PC-3 (cell line): ENCODE measurements around the gene PDIA5.

ENCODE experiments used
- CTCF ChIP-seq: fragments of 300-600 bp; sonication (generic); conservative IDR thresholded peaks from 2 replicates; pipeline ENCODE4 v1.5.1; 2017; ENCODE audit warnings: antibody characterized with exemption, low read depth, mild to moderate bottlenecking, low read length
- EZH2 ChIP-seq: fragments of 300-600 bp; sonication (generic); IDR thresholded peaks from one replicate; pipeline ENCODE4 v1.6.1; 2017; ENCODE audit warnings: antibody characterized with exemption, mild to moderate bottlenecking, low read length; ENCODE audit not compliant: unreplicated experiment
- EZH2phosphoT487 ChIP-seq: fragments of 300-600 bp; sonication (generic); IDR thresholded peaks from 2 replicates; pipeline ENCODE4 v1.6.1; 2018; ENCODE audit warnings: mild to moderate bottlenecking, antibody characterized with exemption, low read length, borderline replicate concordance

GRCh38 chr3:123194552-123194951, 127.7 kb downstream of the PDIA5 start:
- TF ChIP-seq CTCF: peak; percentile 6; the same call in 1 of the 2 replicates
- TF ChIP-seq EZH2: no peak
- TF ChIP-seq EZH2phosphoT487: no peak
